HEK293T (cell line): ENCODE results near the gene VOPP1.

Experiments
- HDGF ChIP-seq: fragments of 450-650 bp; IDR thresholded peaks from 2 replicates; pipeline ENCODE4 v1.6.1; 2017; ENCODE audit warnings: antibody characterized with exemption, borderline replicate concordance
- NFRKB ChIP-seq: fragments of 450-650 bp; IDR thresholded peaks from 2 replicates; pipeline ENCODE4 v1.6.1; 2016; ENCODE audit warnings: mild to moderate bottlenecking, moderate library complexity
- SUZ12 ChIP-seq: fragments of 450-650 bp; IDR thresholded peaks from 2 replicates; pipeline ENCODE4 v1.6.1; 2016; ENCODE audit warnings: mild to moderate bottlenecking

- no peak for TF ChIP-seq HDGF
- TF ChIP-seq NFRKB = no peak
- TF ChIP-seq SUZ12 = no peak
Measured at GRCh38 chr7:55435466-55435865, 136.8 kb downstream of the VOPP1 start.
